Neural progenitor cell (in vitro differentiated cells): Measurements from ENCODE around the gene HEXD. TPM values are rescaled to one million over a fixed set of nuclear protein-coding genes. Genes with fewer than 3 reads are reported as not detected.

ENCODE experiments used
- DNase-seq: peaks from one replicate; pipeline ENCODE4 v3.0.0-alpha.2; 2016; ENCODE audit warnings: low spot score
- H2AFZ ChIP-seq: fragments of 200-600 bp; sonication (generic); replicated peaks from 2 replicates; pipeline ENCODE4 v1.6.1; 2016; ENCODE audit warnings: antibody characterized with exemption
- H3F3A ChIP-seq: fragments of 200-600 bp; sonication (generic); 2 replicates; pipeline ENCODE4 v1.6.1; 2016; ENCODE audit warnings: antibody characterized with exemption, low read depth
- H3K27ac ChIP-seq: fragments of 200-600 bp; sonication (generic); 2 replicates; pipeline ENCODE4 v1.5.1; 2016; ENCODE audit warnings: mild to moderate bottlenecking
- H3K27me3 ChIP-seq: fragments of 200-600 bp; sonication (generic); 2 replicates; pipeline ENCODE4 v1.6.1; 2016; ENCODE audit warnings: mild to moderate bottlenecking, moderate library complexity
- H3K36me3 ChIP-seq: fragments of 200-600 bp; sonication (generic); 2 replicates; pipeline ENCODE4 v1.5.1; 2016
- H3K4me1 ChIP-seq: fragments of 200-600 bp; sonication (generic); 2 replicates; pipeline ENCODE4 v1.6.1; 2016; ENCODE audit warnings: mixed run types
- H3K4me2 ChIP-seq: fragments of 200-600 bp; sonication (generic); 2 replicates; pipeline ENCODE4 v1.6.1; 2016
- H3K4me3 ChIP-seq: fragments of 200-600 bp; sonication (generic); 2 replicates; pipeline ENCODE4 v1.5.1; 2016
- H3K79me2 ChIP-seq: fragments of 200-600 bp; sonication (generic); 2 replicates; pipeline ENCODE4 v1.6.1; 2016; ENCODE audit warnings: low read depth
- H3K9ac ChIP-seq: fragments of 200-600 bp; sonication (generic); 2 replicates; pipeline ENCODE4 v1.6.1; 2016
- H3K9me3 ChIP-seq: fragments of 200-600 bp; sonication (generic); 2 replicates; pipeline ENCODE4 v1.5.1; 2016; ENCODE audit warnings: low read depth
- H4K20me1 ChIP-seq: fragments of 200-600 bp; sonication (generic); 2 replicates; pipeline ENCODE4 v1.6.1; 2016; ENCODE audit warnings: low read depth
- H3K27ac Mint-ChIP-seq: 3 replicates; pipeline ENCODE4 v1.8.0; 2021; ENCODE audit warnings: mixed read lengths
- H3K27me3 Mint-ChIP-seq: 2 replicates; pipeline ENCODE4 v1.8.0; 2022; ENCODE audit warnings: low read depth, mild to moderate bottlenecking, inconsistent platforms, moderate library complexity, mixed read lengths; ENCODE audit not compliant: insufficient read depth
- H3K36me3 Mint-ChIP-seq: 3 replicates; pipeline ENCODE4 v1.8.0; 2021; ENCODE audit warnings: mixed read lengths
- H3K4me1 Mint-ChIP-seq: 3 replicates; pipeline ENCODE4 v1.8.0; 2021; ENCODE audit warnings: mixed read lengths
- H3K4me3 Mint-ChIP-seq: 3 replicates; pipeline ENCODE4 v1.8.0; 2021; ENCODE audit warnings: mild to moderate bottlenecking, moderate library complexity, mixed read lengths
- H3K9me3 Mint-ChIP-seq: 3 replicates; pipeline ENCODE4 v1.8.0; 2020; ENCODE audit warnings: mixed read lengths
- CTCF ChIP-seq: fragments of 200-600 bp; sonication (generic); IDR thresholded peaks from 2 replicates; pipeline ENCODE4 v1.5.1; 2017; ENCODE audit warnings: antibody characterized with exemption, mild to moderate bottlenecking
- EZH2 ChIP-seq: fragments of 200-600 bp; sonication (generic); IDR thresholded peaks from 2 replicates; pipeline ENCODE4 v1.6.1; 2017; ENCODE audit warnings: antibody characterized with exemption, mild to moderate bottlenecking, moderate library complexity
- EZH2phosphoT487 ChIP-seq: fragments of 200-600 bp; sonication (generic); IDR thresholded peaks from 2 replicates; pipeline ENCODE4 v1.6.1; 2017; ENCODE audit warnings: antibody characterized with exemption
- total RNA-seq: library from RNA; depleted of rRNA; stranded (reverse); fragments of >200 nt; gene quantifications from 2 replicates; pipeline ENCODE4 v1.2.3, GENCODE V29; 2015; ENCODE audit warnings: low replicate concordance

The HEXD gene
- total RNA-seq, 1 donor from 2014 or later, result 22.3 TPM

GRCh38 chr17:82412535-82413520 lies 5.3 kb upstream of the HEXD start:
- Histone ChIP-seq H4K20me1 (peaks cover 75% of the 10 kb centered on the region), H3K4me1 (peaks cover 4% of the 10 kb centered on the region), H2AFZ (no peak overlapping the region), H3K27me3 (peaks cover 5% of the 10 kb centered on the region), H3K79me2 (peaks cover 4% of the 10 kb centered on the region), H3K9ac (no peak overlapping the region), H3K4me3 (no peak overlapping the region), H3K4me2 (no peak overlapping the region), H3K36me3 (no peaks in the 10 kb centered on the region), H3K27ac (no peak overlapping the region), H3K9me3 (no peaks in the 10 kb centered on the region), H3F3A (peaks cover 6% of the 10 kb centered on the region)
- Mint-ChIP-seq H3K27me3 (peaks cover 4% of the 10 kb centered on the region), H3K9me3 (no peaks in the 10 kb centered on the region), H3K4me1 (peaks cover 9% of the 10 kb centered on the region), H3K4me3 (no peak overlapping the region), H3K36me3 (peaks cover 4% of the 10 kb centered on the region), H3K27ac (no peak overlapping the region)
- DNase-seq, result no peak
- TF ChIP-seq CTCF, result no peak

- peaks cover 14% of the 10 kb centered on the region for H3K4me1 Mint-ChIP-seq
Observed at GRCh38 chr17:82414548-82415281, 3.4 kb upstream of the HEXD start.

GRCh38 chr17:82415336-82415735 lies 2.8 kb upstream of the HEXD start:
- Histone ChIP-seq H3K79me2 (peaks cover 10% of the 10 kb centered on the region), H4K20me1 (peaks cover 65% of the 10 kb centered on the region), H3K4me1 (peaks cover 9% of the 10 kb centered on the region), H3K4me2 (no peak overlapping the region), H3K27ac (no peak overlapping the region), H3K9me3 (no peaks in the 10 kb centered on the region), H2AFZ (no peak overlapping the region), H3K27me3 (peaks cover 5% of the 10 kb centered on the region), H3K36me3 (no peaks in the 10 kb centered on the region), H3K4me3 (no peak overlapping the region), H3K9ac (no peak overlapping the region), H3F3A (peaks cover 6% of the 10 kb centered on the region)
- H3K9me3 Mint-ChIP-seq, result peaks cover 3% of the 10 kb centered on the region
- no peak for TF ChIP-seq EZH2
- TF ChIP-seq EZH2phosphoT487, result no peak
- TF ChIP-seq CTCF, result no peak
- no peaks in the 10 kb centered on the region for H3K27me3 Mint-ChIP-seq
- peaks cover 14% of the 10 kb centered on the region for H3K4me1 Mint-ChIP-seq
- H3K4me3 Mint-ChIP-seq, result peak overlapping the region; percentile 41
- no peak overlapping the region for H3K27ac Mint-ChIP-seq
- DNase-seq, result no peak
- peaks cover 8% of the 10 kb centered on the region for H3K36me3 Mint-ChIP-seq

More at GRCh38 chr17:82414548-82415281, 3.4 kb upstream of the HEXD start:
- Mint-ChIP-seq H3K4me3 (peak overlapping the region; percentile 41), H3K27me3 (no peaks in the 10 kb centered on the region), H3K9me3 (no peaks in the 10 kb centered on the region), H3K27ac (no peak overlapping the region), H3K36me3 (peaks cover 3% of the 10 kb centered on the region)
- no peaks in the 10 kb centered on the region for H3K9me3 ChIP-seq
- peaks cover 9% of the 10 kb centered on the region for H3K4me1 ChIP-seq
- no peak overlapping the region for H3K9ac ChIP-seq
- peaks cover 10% of the 10 kb centered on the region for H3K79me2 ChIP-seq
- no peak overlapping the region for H3K27ac ChIP-seq
- peak; percentile 69 for TF ChIP-seq CTCF
- TF ChIP-seq EZH2phosphoT487, result no peak
- TF ChIP-seq EZH2, result peak; percentile 39
- H4K20me1 ChIP-seq, result peaks cover 71% of the 10 kb centered on the region
- no peaks in the 10 kb centered on the region for H3K36me3 ChIP-seq
- H3K4me2 ChIP-seq, result no peak overlapping the region
- H3K27me3 ChIP-seq, result peaks cover 5% of the 10 kb centered on the region
- peaks cover 6% of the 10 kb centered on the region for H3F3A ChIP-seq
- no peak overlapping the region for H2AFZ ChIP-seq
- peak; percentile 91 for DNase-seq
- no peak overlapping the region for H3K4me3 ChIP-seq
